B cell (primary cell): ENCODE data around the gene RAB11FIP3. TPM values are rescaled to one million over a fixed set of nuclear protein-coding genes. Genes with fewer than 3 reads are reported as not detected.

Source experiments
- ATAC-seq: fragments of 200-7000 bp; cut with Tn5 transposase; one replicate; pipeline ENCODE4 v1.10.0; 2021; ENCODE audit warnings: low read depth, mild to moderate bottlenecking, moderate number of reproducible peaks, moderate library complexity
- CTCF ChIA-PET: fragments of 350-600 bp; sonication (Branson Sonifier 250); formaldehyde crosslinking; loops from one replicate; lab custom pipeline; 2021; ENCODE audit warnings: antibody characterized with exemption, inconsistent platforms; lab: Charles Lee
- POLR2A ChIA-PET: fragments of 350-600 bp; sonication (Branson Sonifier 250); formaldehyde crosslinking; loops from one replicate; lab custom pipeline; 2021; ENCODE audit warnings: antibody characterized with exemption; lab: Charles Lee
- DNase-seq: peaks from one replicate; pipeline ENCODE4 v3.0.0; 2013
- H2AFZ ChIP-seq: 2 replicates; pipeline ENCODE4 v1.6.1; 2012; ENCODE audit warnings: mild to moderate bottlenecking, low read depth, low read length; ENCODE audit not compliant: insufficient read depth, poor library complexity, severe bottlenecking
- H3K27ac ChIP-seq, 2 donors: 1 replicate in 1 of 2; 2 replicates in 1 of 2; pipeline ENCODE4 v1.5.1; 2012 to 2013; ENCODE audit warnings: low read length in 2 of 2, mild to moderate bottlenecking in 2 of 2, moderate library complexity in 1 of 2
- H3K27me3 ChIP-seq, 4 experiments: fragments of 200-600 bp in 1 of 4; sonication (generic) in 1 of 4; replicated peaks in 1 of 4; 1 replicate in 2 of 4; 2 replicates in 2 of 4; pipeline versions ENCODE4 v1.6.1 to v1.7.0; 2013 to 2016; ENCODE audit warnings: low read length in 3 of 4, mild to moderate bottlenecking in 2 of 4, mixed read lengths in 1 of 4, moderate library complexity in 1 of 4; ENCODE audit not compliant: insufficient read depth in 4 of 4, control insufficient read depth in 3 of 4; ENCODE audit errors: control extremely low read depth in 1 of 4
- H3K36me3 ChIP-seq, 2 experiments: replicated peaks in 1 of 2; 1 replicate in 1 of 2; 2 replicates in 1 of 2; pipeline versions ENCODE4 v1.6.1 to v1.7.1; 2013; ENCODE audit warnings: low read length in 1 of 2; ENCODE audit not compliant: insufficient read depth in 2 of 2, control insufficient read depth in 1 of 2; ENCODE audit errors: control extremely low read depth in 1 of 2, extremely low read depth in 1 of 2
- H3K4me1 ChIP-seq, 2 donors: fragments of 200-600 bp in 1 of 2; sonication (generic) in 1 of 2; 1 replicate in 1 of 2; 2 replicates in 1 of 2; pipeline versions ENCODE4 v1.5.1 to v1.6.1; 2013 to 2017; ENCODE audit warnings: low read length in 2 of 2; ENCODE audit not compliant: control insufficient read depth in 2 of 2, insufficient read depth in 2 of 2
- H3K4me2 ChIP-seq: replicated peaks from 2 replicates; pipeline ENCODE3; 2012; ENCODE audit warnings: mild to moderate bottlenecking, low read depth, low read length; ENCODE audit not compliant: poor library complexity, severe bottlenecking
- H3K4me3 ChIP-seq, 5 experiments: fragments of 200-600 bp in 1 of 5; sonication (generic) in 1 of 5; 1 replicate in 3 of 5; 2 replicates in 2 of 5; pipeline versions ENCODE4 v1.5.1 to v1.7.0; 2011 to 2016; ENCODE audit warnings: low read length in 4 of 5, mild to moderate bottlenecking in 4 of 5, low read depth in 2 of 5, control low read depth in 1 of 5, moderate library complexity in 1 of 5; ENCODE audit not compliant: insufficient read depth in 1 of 5; ENCODE audit errors: control extremely low read depth in 1 of 5, extremely low read depth in 1 of 5
- H3K79me2 ChIP-seq: fragments of 200-600 bp; sonication (generic); one replicate; pipeline ENCODE4 v1.6.0; 2016; ENCODE audit warnings: low read length; ENCODE audit not compliant: control insufficient read depth, insufficient read depth
- H3K9ac ChIP-seq: fragments of 200-600 bp; sonication (generic); 2 replicates; pipeline ENCODE4 v1.6.1; 2017; ENCODE audit warnings: mild to moderate bottlenecking, low read length, moderate library complexity
- H3K9me3 ChIP-seq, 3 donors: one replicate each; pipeline versions ENCODE4 v1.6.1 to v1.7.1; 2013; ENCODE audit warnings: low read length in 2 of 3; ENCODE audit not compliant: control insufficient read depth in 2 of 3, insufficient read depth in 1 of 3; ENCODE audit errors: control extremely low read depth in 1 of 3
- H4K20me1 ChIP-seq: 2 replicates; pipeline ENCODE4 v1.6.0; 2012; ENCODE audit warnings: mild to moderate bottlenecking, low read length; ENCODE audit not compliant: insufficient read depth, control insufficient read depth, poor library complexity, severe bottlenecking
- H3K27ac Mint-ChIP-seq: one replicate; pipeline ENCODE4 v1.8.0; 2021; ENCODE audit warnings: mixed read lengths
- H3K27me3 Mint-ChIP-seq: one replicate; pipeline ENCODE4 v1.8.0; 2021; ENCODE audit warnings: mixed read lengths
- H3K4me1 Mint-ChIP-seq: one replicate; pipeline ENCODE4 v1.8.0; 2021; ENCODE audit warnings: mixed read lengths
- H3K4me3 Mint-ChIP-seq: one replicate; pipeline ENCODE4 v1.8.0; 2021; ENCODE audit warnings: mixed read lengths
- H3K9me3 Mint-ChIP-seq: one replicate; pipeline ENCODE4 v1.8.0; 2022; ENCODE audit warnings: mixed read lengths; ENCODE audit not compliant: insufficient read depth
- EZH2 ChIP-seq: IDR thresholded peaks from 2 replicates; pipeline ENCODE4 v1.6.1; 2012; ENCODE audit warnings: borderline replicate concordance, low read depth, mild to moderate bottlenecking, moderate library complexity, low read length; ENCODE audit not compliant: insufficient read depth, poor library complexity, severe bottlenecking
- WGBS: methylation state at CpG from one replicate; pipeline ENCODE4 v1.1.5; 2013; ENCODE audit warnings: missing lambda C conversion rate; ENCODE audit not compliant: insufficient coverage; 5-methylcytosine and 5-hydroxymethylcytosine counted together
- intact Hi-C: fragments of 100-400 bp; cut with micrococcal nuclease; formaldehyde crosslinking; loops from one replicate; pipeline ENCODE4 v1.10.0; 2022
- polyA plus RNA-seq: library from polyadenylated mRNA; depleted of rRNA; stranded (reverse); fragments of >200 nt; gene quantifications from 2 replicates; pipeline ENCODE4 v1.2.3, GENCODE V29; 2012
- total RNA-seq, 2 donors: library from RNA; stranded (reverse); fragments of 120-200 nt in 1 of 2; gene quantifications; 1 replicate in 1 of 2; 2 replicates in 1 of 2; pipeline versions ENCODE4 v1.2.3 to v1.2.4, GENCODE V29; 2013 to 2022
- TF ChIP-seq, protein P1 (sequence below): fragments of 200-600 bp; IDR thresholded peaks from one replicate; pipeline ENCODE4 v1.8.0; 2022; ENCODE audit warnings: antibody characterized with exemption, mild to moderate bottlenecking

RAB11FIP3 gene
- total and polyA plus RNA-seq, 2 donors (not counting 1 experiment from before 2014, with no cell fraction given), result 24.3 to 57.2 TPM

DNA sequence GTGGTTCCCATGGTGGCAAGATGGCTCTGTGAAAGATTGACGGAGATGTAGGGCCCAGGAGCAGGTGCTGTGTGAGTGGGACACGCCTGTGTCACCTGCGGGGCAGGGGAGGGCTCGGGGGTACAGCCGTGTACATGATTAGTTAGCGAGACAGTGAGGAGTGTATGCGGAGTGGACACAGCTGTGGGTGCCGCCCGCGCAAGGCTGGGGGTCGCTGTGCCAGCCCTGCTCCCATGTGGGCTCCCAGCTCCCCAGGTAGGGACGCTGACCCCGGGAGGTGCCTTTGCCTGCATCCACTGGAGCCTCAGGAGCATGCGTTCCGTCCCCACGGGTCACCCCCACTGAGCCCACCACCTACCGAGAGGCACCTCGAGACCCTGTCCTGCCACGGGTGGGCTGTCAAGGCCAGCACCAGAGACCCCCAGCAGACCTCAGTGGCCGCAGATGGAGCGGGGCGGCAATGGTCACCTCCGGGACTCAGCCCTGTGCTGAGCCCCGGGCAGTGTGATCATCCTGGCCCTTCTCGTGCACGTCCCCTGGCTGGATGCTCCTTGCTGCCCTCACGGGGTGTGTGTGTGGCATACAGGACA lies 109.5 kb downstream of the RAB11FIP3 start:
- DNase-seq (no peak), ATAC-seq (no peak)
- peaks cover 76% of the 10 kb centered on the region for H4K20me1 ChIP-seq
- H3K9ac ChIP-seq, result no peak overlapping the region
- no peak overlapping the region for H2AFZ ChIP-seq
- WGBS, result 97% methylated on average over 26 of the region's 27 CpGs
- H3K27me3 Mint-ChIP-seq, result no peaks in the 10 kb centered on the region
- peaks cover 5% of the 10 kb centered on the region for H3K4me1 Mint-ChIP-seq
- TF ChIP-seq, protein P1, sequence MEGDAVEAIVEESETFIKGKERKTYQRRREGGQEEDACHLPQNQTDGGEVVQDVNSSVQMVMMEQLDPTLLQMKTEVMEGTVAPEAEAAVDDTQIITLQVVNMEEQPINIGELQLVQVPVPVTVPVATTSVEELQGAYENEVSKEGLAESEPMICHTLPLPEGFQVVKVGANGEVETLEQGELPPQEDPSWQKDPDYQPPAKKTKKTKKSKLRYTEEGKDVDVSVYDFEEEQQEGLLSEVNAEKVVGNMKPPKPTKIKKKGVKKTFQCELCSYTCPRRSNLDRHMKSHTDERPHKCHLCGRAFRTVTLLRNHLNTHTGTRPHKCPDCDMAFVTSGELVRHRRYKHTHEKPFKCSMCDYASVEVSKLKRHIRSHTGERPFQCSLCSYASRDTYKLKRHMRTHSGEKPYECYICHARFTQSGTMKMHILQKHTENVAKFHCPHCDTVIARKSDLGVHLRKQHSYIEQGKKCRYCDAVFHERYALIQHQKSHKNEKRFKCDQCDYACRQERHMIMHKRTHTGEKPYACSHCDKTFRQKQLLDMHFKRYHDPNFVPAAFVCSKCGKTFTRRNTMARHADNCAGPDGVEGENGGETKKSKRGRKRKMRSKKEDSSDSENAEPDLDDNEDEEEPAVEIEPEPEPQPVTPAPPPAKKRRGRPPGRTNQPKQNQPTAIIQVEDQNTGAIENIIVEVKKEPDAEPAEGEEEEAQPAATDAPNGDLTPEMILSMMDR, result no peak
- TF ChIP-seq EZH2, result no peak
- ChIA-PET CTCF (no interaction called here), POLR2A (no interaction called here)
- no peak overlapping the region for H3K4me3 Mint-ChIP-seq
- peaks cover 83% of the 10 kb centered on the region for H3K79me2 ChIP-seq
- H3K4me1 ChIP-seq, result peaks cover 0 to 4% of the 10 kb centered on the region in 2 donors
- intact Hi-C loops, result no loop called here
- no peaks in the 10 kb centered on the region for H3K9me3 Mint-ChIP-seq
- H3K27ac Mint-ChIP-seq, result no peak overlapping the region
- peaks cover 0 to 2% of the 10 kb centered on the region in 2 experiments for H3K36me3 ChIP-seq
- H3K27ac ChIP-seq, result no peak overlapping the region
- no peak overlapping the region for H3K4me2 ChIP-seq
- no peaks in the 10 kb centered on the region for H3K9me3 ChIP-seq
- no peak overlapping the region for H3K4me3 ChIP-seq
- H3K27me3 ChIP-seq, result no peaks in the 10 kb centered on the region

DNA sequence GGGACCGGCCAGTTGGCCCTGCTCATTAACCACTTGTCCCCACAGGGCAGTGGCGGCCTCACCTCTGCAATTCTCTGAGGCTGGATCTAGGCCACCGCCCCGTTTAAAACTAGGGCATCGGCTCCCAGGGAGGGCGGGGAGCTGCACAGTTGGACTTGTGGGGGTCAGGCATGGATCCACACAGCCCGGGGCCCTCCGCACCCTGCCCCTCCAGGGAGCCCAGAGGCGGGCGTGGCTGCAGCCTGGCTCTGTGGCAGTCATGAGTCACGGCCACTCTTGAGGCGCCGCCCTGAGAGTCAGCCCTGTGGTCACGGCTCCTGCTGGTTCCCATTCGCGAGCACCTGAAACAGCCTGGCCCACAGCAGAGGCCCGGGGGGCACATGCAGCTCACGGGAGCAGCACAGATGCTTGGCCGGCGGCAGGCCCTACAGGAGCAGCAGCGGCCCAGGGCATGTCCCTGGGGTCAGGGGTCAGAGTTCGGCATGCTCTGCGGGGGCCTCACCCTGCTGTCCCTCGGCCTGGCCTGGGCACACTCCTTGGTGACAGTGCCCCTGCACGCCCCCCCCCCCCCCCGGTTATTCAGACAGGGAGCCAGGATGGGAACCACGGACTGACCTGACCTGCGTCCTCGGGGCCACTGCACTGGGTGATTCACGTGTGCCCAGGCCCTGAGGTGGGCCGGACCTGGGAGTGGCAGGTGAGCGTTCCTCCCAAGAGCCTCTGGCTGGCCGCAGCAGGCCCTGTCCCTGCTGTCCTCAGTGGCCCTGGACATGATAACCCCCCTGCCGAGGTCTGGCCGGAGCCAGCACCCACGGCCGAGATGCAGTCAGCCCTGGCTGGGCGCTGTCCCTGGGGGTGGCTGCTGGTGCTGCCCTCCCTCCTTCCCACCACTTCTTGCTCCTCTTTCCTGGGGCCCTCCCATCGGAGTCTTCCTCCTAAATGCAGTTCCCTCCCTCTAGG lies 110.3 kb downstream of the RAB11FIP3 start:
- no peak overlapping the region for H2AFZ ChIP-seq
- ATAC-seq (no peak), DNase-seq (no peak)
- H3K4me2 ChIP-seq, result no peak overlapping the region
- no peaks in the 10 kb centered on the region for H3K9me3 Mint-ChIP-seq
- no peaks in the 10 kb centered on the region for H3K27me3 Mint-ChIP-seq
- no peak overlapping the region for H3K4me3 ChIP-seq
- POLR2A ChIA-PET, result no interaction called here
- 95% methylated on average over 34 of the region's 39 CpGs for WGBS
- H3K27me3 ChIP-seq, result no peaks in the 10 kb centered on the region
- H3K9ac ChIP-seq, result no peak overlapping the region
- H3K4me3 Mint-ChIP-seq, result no peak overlapping the region
- TF ChIP-seq, protein P1, result no peak
- no peak for TF ChIP-seq EZH2
- intact Hi-C loops, result no loop called here
- H3K27ac ChIP-seq, result no peak overlapping the region
- peaks cover 75% of the 10 kb centered on the region for H4K20me1 ChIP-seq
- peaks cover 80% of the 10 kb centered on the region for H3K79me2 ChIP-seq
- peaks cover 0 to 2% of the 10 kb centered on the region in 2 experiments for H3K36me3 ChIP-seq
- no peaks in the 10 kb centered on the region for H3K9me3 ChIP-seq
- no peak overlapping the region for H3K27ac Mint-ChIP-seq
- H3K4me1 ChIP-seq, result no peaks in the 10 kb centered on the region
- CTCF ChIA-PET, result no interaction called here
- H3K4me1 Mint-ChIP-seq, result no peaks in the 10 kb centered on the region
